Stimulated activated CD8-positive, alpha-beta memory T cell treated with anti-CD3 and anti-CD28 coated beads, Interleukin-12 subunit alpha, Interleukin-12 subunit beta, amount 100 ng/mL, for 4 hours (primary cell): ENCODE results near the gene MT1B.
"Not testable (repeated sequence)": the region's sequence is repeated elsewhere in the genome, so short reads cannot be mapped to it uniquely, and the experiment has no call there.

Source experiments
- DNase-seq: peaks from one replicate; pipeline ENCODE4 v3.0.0-alpha.2; 2020; ENCODE audit warnings: low read depth

Gene MT1B

GRCh38 chr16:56620339-56620897 lies 31.3 kb upstream of the MT1B start:
- no peak for DNase-seq

DNA sequence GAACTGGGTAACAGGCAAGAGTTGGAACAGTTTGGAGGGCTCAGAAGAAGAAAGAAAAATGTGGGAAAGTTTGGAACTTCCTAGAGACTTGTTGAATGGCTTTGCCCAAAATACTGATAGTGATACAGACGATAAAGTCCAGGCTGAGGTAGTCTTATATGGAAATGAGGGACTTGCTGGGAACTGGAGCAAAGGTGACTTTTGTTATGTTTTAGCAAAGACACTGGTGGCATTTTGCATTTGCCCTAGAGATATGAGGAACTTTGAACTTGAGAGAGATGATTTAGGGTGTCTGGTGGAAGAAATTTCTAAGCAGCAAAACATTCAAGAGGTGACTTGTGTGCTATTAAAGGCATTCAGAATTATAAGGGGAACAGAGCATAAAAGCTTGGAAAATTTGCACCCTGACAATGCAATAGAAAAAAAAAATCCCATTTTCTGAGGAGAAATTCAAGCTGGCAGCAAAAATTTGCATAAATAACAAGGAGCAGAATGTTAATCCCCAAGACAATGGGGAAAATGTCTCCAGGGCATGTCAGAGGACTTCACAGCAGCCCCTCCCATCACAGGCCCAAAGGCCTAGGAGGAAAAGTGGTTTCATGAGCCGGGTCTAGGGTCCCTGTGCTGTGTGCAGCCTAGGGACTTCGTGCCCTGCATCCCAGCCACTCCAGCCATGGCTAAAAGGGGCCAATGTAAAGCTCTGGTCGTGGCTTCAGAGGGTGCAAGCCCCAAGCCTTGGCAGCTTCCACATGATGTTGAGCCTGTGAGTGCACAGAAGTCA lies 29.8 kb upstream of the MT1B start:
- not testable (repeated sequence) for DNase-seq

- DNase-seq, result not testable (repeated sequence)
These were observed 28.5 kb upstream of the MT1B start for GRCh38 chr16:56623184-56623583.

GRCh38 chr16:56623637-56624036 lies 28.0 kb upstream of the MT1B start:
- no peak for DNase-seq

- DNase-seq, result no peak
These were observed 26.3 kb upstream of the MT1B start, which contains the start of gene MT1E for GRCh38 chr16:56625140-56625942. Gene MT1E (plus strand): TSS chr16:56625781. CDS start chr16:56625852, 71 bp downstream.

- no peak for DNase-seq
These were observed 25.6 kb upstream of the MT1B start for GRCh38 chr16:56625943-56626654.

- DNase-seq, result no peak
These were observed 25.0 kb upstream of the MT1B start for GRCh38 chr16:56626685-56627084.

GRCh38 chr16:56628486-56629350 lies 23.0 kb upstream of the MT1B start:
- DNase-seq, result no peak

GRCh38 chr16:56629531-56629930 lies 22.2 kb upstream of the MT1B start:
- no peak for DNase-seq

- no peak for DNase-seq
These were observed 21.6 kb upstream of the MT1B start for GRCh38 chr16:56630134-56630533.

- no peak for DNase-seq
These were observed 20.5 kb upstream of the MT1B start for GRCh38 chr16:56631197-56631596.

DNA sequence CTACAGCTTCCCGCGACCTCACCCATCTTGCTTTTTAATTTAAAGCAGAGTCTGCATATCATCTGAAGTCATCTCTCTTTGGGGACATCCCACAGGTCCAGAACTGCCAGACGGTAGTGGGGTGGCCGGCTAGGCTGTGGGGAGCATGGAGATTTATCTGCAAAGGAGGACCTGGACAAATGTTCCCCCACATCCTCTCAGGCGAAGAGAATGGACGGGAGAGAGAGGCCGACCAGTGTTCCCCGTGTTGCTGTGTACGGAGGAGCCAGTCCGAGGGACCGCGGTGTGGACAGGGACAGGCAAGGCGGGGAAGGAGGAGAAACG lies 19.9 kb upstream of the MT1B start:
- no peak for DNase-seq

DNA sequence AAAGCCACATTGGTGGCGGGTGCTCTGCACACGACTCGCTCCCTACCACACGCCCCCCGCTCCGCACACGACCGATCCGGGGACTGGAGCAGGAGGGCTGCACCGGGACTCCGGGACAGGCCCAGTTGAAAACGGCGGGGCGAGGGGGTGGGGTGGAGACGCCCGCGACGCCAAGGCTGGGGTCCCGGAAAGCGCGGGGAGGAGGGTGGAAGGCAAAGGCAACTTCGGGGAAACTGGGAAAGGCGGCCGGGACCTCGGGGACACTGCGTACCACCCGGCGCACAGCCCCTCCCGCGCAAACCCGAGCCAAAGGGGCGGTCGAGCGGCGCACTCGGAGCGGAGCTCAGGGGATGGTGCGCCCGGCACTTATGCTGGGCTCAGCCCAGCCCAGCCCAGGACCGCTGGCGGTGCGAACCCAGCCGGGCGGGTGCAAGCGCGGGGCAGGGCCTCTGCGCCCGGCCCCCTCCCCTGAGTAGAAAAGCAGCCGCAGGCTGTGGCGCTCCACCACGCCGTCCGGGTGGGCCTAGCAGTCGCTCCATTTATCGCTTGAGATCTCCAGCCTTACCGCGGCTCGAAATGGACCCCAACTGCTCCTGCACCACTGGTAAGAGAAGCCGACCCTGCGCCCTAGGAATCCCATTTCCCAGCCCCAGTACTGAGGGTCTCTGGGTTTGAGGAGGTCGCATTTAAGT lies 19.4 kb upstream of the MT1B start, which contains the start of gene MT1M:
Gene MT1M, plus strand, starts transcription at position 504 of the 692 bp plus-strand sequence. Its CDS starts 73 bp downstream, at position 577.
- no peak for DNase-seq

GRCh38 chr16:56632848-56633365 lies 18.8 kb upstream of the MT1B start:
- DNase-seq, result no peak

DNA sequence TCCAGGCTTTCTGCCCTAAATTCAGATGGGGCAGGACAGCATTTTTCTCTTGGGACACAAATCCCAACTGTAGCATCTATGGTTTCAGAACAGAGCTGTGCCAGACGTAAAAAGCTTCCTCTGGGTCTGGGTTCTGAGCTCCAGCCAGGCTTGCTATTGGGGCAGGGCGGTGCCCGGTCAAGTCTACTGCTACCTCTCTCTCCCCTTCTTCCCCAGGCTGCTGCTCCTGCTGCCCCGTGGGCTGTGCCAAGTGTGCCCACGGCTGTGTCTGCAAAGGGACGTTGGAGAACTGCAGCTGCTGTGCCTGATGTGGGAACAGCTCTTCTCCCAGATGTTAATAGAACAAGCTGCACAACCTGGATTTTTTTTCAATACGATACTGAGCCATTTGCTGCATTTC lies 18.2 kb upstream of the MT1B start:
- DNase-seq, result no peak

DNA sequence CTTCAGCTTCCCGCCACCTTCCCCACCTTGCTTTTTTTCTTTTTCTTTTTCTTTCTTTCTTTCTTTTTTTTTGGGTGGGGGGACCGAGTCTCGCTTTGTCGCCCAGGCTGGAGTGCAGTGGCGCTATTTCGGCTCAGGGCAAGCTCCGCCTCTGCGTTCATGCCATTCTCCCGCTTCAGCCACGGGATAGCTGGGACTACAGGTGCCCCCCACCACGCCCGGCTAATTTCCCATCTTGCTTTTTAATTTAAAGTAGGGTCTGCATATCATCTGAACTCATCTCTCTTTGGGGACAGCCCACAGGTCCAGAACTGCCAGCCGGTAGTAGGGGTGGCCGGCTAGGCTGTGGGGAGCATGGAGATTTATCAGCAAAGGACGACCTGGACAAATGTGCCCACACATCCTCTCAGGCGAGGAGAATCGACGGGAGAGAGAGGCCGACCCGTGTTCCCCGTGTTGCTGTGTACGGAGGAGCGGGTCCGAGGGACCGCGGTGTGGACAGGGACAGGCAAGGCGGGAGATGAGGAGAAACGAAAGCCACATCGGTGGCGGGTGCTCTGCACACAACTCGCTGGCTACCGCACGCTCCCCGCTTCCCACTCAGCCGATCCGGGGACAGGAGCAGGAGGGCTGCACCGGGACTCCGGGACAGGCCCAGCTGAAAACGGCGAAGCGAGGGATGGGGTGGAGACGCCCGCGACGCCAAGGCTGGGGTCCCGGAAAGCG lies 16.8 kb upstream of the MT1B start:
- DNase-seq, result no peak

DNA sequence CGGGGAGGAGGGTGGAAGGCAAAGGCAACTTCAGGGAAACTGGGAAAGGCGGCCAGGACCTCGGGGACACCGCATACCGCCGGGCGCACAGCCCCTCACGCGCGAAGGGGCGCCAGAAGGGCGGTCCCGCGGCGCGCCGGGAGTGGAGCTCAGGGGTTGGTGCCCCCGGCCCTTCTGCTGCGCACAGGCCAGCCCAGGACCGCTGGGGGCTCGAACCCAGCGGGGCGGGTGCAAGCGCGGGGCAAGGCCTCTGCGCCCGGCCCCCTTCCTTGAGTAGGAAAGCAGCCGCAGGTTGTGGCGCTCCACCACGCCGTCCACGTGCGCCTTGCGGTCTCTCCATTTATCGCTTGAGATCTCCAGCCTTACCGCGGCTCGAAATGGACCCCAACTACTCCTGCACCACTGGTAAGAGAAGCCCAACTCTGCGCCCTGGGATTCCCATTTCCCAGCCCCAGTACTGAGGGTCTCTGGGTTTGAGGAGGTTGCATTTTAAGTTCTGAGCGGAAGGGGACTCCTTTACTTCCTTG lies 16.2 kb upstream of the MT1B start:
- no peak for DNase-seq

DNA sequence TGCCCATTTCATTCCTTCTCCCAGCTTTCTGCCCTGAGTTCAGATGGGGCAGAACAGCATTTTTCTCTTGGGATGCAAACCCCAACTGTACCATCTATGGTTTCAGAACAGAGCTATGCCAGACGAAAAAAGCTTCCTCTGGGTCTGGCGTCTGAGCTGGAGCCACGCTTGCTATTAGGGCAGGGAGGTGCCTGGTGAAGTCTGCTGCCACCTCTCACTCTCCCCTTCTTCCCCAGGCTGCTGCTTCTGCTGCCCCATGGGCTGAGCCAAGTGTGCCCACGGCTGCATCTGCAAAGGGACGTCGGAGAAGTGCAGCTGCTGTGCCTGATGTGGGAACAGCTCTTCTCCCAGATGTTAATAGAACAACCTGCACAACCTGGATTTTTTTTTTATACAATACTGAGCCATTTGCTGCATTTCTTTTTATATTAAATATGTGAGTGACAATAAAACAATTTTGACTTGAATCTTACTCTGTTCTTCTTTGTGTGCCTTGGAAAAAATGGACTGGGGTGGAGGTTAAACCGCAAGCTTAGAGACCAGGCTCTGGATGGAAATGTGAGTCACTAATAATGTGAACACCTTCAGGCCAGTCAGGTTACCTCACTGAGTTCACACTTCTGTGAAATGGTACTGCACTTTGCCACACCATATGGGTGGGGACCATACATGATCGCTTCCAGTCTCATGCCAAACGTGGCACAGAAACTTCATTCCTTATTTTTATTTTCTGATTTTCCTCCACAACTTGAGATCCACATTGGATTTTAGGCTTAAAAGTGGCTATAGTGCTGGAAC lies 14.9 kb upstream of the MT1B start:
- DNase-seq, result no peak
